Ammon's horn (tissue), 1 donor: ENCODE measurements around the gene OR11L1.

ENCODE experiments used
- DNase-seq: peaks from one replicate; pipeline ENCODE4 v3.0.0-alpha.2; 2016; ENCODE audit warnings: low spot score

Gene OR11L1

DNA sequence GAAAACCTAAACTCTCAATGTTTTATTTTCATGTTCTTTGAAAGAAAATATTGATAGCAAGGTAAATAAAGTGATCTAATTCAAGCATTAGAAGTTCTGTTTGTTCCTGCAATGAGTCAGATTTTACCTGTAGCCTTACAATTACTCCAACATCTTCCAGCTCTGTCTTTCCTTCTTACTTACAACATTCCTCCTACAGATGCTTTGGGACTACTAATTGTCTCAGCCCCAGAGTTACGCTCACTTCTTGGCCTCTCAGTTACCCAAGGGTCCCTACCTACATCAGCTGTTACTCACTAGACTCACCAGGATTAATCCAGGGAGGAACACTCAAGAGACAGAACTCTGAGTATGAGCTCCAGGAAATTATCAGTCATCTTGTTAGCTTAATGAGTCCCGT, 44.2 kb downstream of the OR11L1 start:
- DNase-seq = no peak
